ENCODE results near the gene PELI2.

DNA sequence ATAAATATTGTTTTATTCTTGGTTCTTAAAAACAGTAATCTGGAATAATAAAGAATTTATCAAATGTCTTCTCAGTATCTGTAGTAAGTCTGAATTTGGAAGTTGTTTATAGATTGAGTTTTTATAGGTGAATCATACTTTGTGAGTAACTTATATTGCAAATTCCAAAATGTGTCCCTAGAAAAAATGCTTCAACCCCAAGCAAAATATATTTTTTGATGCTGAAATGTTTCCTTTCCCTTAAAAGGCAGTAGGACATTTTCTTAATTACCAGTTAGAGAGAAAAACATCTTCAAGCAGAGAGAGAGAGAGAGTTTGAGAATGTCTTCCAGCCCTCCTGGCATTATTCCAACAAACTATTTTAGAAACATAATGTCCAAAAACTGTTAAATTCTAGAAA, 37.9 kb downstream of the PELI2 start:
- TF ChIP-seq, protein P1, sequence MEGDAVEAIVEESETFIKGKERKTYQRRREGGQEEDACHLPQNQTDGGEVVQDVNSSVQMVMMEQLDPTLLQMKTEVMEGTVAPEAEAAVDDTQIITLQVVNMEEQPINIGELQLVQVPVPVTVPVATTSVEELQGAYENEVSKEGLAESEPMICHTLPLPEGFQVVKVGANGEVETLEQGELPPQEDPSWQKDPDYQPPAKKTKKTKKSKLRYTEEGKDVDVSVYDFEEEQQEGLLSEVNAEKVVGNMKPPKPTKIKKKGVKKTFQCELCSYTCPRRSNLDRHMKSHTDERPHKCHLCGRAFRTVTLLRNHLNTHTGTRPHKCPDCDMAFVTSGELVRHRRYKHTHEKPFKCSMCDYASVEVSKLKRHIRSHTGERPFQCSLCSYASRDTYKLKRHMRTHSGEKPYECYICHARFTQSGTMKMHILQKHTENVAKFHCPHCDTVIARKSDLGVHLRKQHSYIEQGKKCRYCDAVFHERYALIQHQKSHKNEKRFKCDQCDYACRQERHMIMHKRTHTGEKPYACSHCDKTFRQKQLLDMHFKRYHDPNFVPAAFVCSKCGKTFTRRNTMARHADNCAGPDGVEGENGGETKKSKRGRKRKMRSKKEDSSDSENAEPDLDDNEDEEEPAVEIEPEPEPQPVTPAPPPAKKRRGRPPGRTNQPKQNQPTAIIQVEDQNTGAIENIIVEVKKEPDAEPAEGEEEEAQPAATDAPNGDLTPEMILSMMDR (IDR thresholded peaks at IDR 0.05): no peak
- no peak for TF ChIP-seq POLR2A (IDR thresholded peaks at IDR 0.05)

Measured in lower leg skin (tissue), 3 donors.